ENCODE data around the gene SLC7A14. TPM values are rescaled to one million over a fixed set of nuclear protein-coding genes. Genes with fewer than 3 reads are reported as not detected.

Gene SLC7A14
- total RNA-seq, 1 experiment from 2014 or later, result not detected

DNA sequence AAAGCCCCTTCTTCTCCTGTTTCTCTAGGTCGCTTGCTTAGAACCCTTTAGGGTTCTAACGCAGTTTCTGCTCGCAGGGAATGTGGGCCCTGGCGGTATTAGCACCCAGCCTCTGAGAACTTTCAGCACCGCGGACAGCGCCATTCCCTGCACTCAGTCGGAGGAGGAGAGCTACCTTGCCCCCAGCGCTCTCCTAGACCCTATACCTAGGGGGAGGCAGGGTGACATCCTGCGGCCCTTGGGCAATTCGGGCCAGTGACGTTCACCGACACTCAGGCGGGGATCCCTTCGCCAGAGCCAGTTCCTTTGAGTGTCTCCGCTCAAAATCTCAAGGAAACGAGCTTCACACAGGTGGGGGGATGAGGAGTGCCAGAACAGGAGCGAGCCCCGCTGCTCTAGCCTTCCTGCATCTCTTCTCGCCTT, 1.3 kb downstream of the SLC7A14 start:
- H3K4me3 ChIP-seq (replicated peaks in 1 of 2; ENCODE audit: low read depth in 1 of 2, low read length in 2 of 2), result no peak overlapping the region
- H3K4me1 ChIP-seq (ENCODE audit: control insufficient read depth in 1 of 2, insufficient read depth in 2 of 2, low read length in 2 of 2), result no peaks in the 10 kb centered on the region
- H3K4me2 ChIP-seq (ENCODE audit: low read length), result no peak overlapping the region
- no peak for TF ChIP-seq FOSL1 (IDR thresholded peaks at IDR 0.05; ENCODE audit: low read depth)
- TF ChIP-seq EGR1 (IDR thresholded peaks at IDR 0.05; ENCODE audit: low read depth), result no peak
- no peak for TF ChIP-seq CBX3 (IDR thresholded peaks at IDR 0.05; ENCODE audit: low read depth)
- TF ChIP-seq SRF (IDR thresholded peaks at IDR 0.05; ENCODE audit: low read depth), result no peak
- TF ChIP-seq, protein P1, sequence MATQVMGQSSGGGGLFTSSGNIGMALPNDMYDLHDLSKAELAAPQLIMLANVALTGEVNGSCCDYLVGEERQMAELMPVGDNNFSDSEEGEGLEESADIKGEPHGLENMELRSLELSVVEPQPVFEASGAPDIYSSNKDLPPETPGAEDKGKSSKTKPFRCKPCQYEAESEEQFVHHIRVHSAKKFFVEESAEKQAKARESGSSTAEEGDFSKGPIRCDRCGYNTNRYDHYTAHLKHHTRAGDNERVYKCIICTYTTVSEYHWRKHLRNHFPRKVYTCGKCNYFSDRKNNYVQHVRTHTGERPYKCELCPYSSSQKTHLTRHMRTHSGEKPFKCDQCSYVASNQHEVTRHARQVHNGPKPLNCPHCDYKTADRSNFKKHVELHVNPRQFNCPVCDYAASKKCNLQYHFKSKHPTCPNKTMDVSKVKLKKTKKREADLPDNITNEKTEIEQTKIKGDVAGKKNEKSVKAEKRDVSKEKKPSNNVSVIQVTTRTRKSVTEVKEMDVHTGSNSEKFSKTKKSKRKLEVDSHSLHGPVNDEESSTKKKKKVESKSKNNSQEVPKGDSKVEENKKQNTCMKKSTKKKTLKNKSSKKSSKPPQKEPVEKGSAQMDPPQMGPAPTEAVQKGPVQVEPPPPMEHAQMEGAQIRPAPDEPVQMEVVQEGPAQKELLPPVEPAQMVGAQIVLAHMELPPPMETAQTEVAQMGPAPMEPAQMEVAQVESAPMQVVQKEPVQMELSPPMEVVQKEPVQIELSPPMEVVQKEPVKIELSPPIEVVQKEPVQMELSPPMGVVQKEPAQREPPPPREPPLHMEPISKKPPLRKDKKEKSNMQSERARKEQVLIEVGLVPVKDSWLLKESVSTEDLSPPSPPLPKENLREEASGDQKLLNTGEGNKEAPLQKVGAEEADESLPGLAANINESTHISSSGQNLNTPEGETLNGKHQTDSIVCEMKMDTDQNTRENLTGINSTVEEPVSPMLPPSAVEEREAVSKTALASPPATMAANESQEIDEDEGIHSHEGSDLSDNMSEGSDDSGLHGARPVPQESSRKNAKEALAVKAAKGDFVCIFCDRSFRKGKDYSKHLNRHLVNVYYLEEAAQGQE (IDR thresholded peaks at IDR 0.05; ENCODE audit: low read depth), result peak; percentile 93
- TF ChIP-seq TCF7L2 (IDR thresholded peaks at IDR 0.05; ENCODE audit: borderline replicate concordance, extremely low read depth, insufficient read depth, insufficient read length), result no peak
- TF ChIP-seq, protein P2, sequence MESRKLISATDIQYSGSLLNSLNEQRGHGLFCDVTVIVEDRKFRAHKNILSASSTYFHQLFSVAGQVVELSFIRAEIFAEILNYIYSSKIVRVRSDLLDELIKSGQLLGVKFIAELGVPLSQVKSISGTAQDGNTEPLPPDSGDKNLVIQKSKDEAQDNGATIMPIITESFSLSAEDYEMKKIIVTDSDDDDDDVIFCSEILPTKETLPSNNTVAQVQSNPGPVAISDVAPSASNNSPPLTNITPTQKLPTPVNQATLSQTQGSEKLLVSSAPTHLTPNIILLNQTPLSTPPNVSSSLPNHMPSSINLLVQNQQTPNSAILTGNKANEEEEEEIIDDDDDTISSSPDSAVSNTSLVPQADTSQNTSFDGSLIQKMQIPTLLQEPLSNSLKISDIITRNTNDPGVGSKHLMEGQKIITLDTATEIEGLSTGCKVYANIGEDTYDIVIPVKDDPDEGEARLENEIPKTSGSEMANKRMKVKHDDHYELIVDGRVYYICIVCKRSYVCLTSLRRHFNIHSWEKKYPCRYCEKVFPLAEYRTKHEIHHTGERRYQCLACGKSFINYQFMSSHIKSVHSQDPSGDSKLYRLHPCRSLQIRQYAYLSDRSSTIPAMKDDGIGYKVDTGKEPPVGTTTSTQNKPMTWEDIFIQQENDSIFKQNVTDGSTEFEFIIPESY (IDR thresholded peaks at IDR 0.05; ENCODE audit: extremely low read depth, insufficient replicate concordance, low read length), result no peak
- TF ChIP-seq RAD21 (IDR thresholded peaks at IDR 0.05; ENCODE audit: low read depth), result no peak
- H2AFZ ChIP-seq (ENCODE audit: low read depth, low read length, poor library complexity, severe bottlenecking), result no peak overlapping the region
- CTCF ChIA-PET, result no interaction called here
- BruUV-seq (replicated peaks), result no TSS peak
- ATAC-seq, result peak; percentile 69
- no peaks in the 10 kb centered on the region for H4K20me1 ChIP-seq (ENCODE audit: insufficient read depth)
- H3K27me3 ChIP-seq (ENCODE audit: insufficient read depth, low read length), result peaks cover 29% of the 10 kb centered on the region
- no peaks in the 10 kb centered on the region for H3K79me2 ChIP-seq (ENCODE audit: insufficient read depth, low read length)
- no peaks in the 10 kb centered on the region for H3K36me3 ChIP-seq (ENCODE audit: control insufficient read depth in 1 of 2, insufficient read depth in 2 of 2, low read length in 2 of 2)
- no peak for DNase-seq (ENCODE audit: low read depth, low spot score)
- RAD21 ChIA-PET (ENCODE audit: low non-redundant PET in 1 of 2, low total read pairs in 2 of 2, uncharacterized antibody in 2 of 2, unreplicated experiment in 2 of 2), result no interaction called here
- H3K9me2 ChIP-seq (ENCODE audit: insufficient read depth), result no peaks in the 10 kb centered on the region
- intact Hi-C loops (cut with micrococcal nuclease), result no loop called here
- no peak overlapping the region for H3K27ac ChIP-seq (ENCODE audit: low read depth, low read length)
- POLR2A ChIA-PET, result no interaction called here
- H3K9me3 ChIP-seq (ENCODE audit: control insufficient read depth in 1 of 2, insufficient read depth in 1 of 2, low read depth in 1 of 2, low read length in 2 of 2), result no peaks in the 10 kb centered on the region
- H3K9ac ChIP-seq (ENCODE audit: low read length), result no peak overlapping the region
